HG03442 (cell line): ENCODE results near the gene GRAMD4.

Experiments used
- ATAC-seq: cut with Tn5 transposase; IDR thresholded peaks from one replicate; pipeline ENCODE4 v1.9.1; 2021; ENCODE audit warnings: mild to moderate bottlenecking, moderate library complexity; ENCODE audit not compliant: unreplicated experiment

GRAMD4 gene

DNA sequence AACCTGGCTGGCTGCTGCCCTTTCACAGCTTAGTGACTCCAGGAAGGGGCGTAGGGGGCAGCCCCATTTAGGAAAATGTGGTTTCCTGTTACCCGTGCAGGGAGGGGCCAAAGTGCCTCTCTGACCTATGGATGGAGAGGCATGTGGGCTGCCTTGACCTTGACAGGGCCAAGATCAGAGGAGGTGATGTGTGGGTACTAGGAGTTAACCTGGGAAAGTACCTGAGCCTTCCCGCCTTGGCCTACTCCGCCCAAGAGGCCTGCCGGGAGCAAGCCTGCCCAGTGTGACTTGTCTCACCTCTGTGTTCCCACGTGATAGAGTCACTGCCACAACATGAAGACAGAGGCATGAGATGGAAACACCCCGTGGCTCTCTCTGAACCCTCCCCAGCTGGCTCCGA, 33.4 kb downstream of the GRAMD4 start:
- no peak for ATAC-seq

DNA sequence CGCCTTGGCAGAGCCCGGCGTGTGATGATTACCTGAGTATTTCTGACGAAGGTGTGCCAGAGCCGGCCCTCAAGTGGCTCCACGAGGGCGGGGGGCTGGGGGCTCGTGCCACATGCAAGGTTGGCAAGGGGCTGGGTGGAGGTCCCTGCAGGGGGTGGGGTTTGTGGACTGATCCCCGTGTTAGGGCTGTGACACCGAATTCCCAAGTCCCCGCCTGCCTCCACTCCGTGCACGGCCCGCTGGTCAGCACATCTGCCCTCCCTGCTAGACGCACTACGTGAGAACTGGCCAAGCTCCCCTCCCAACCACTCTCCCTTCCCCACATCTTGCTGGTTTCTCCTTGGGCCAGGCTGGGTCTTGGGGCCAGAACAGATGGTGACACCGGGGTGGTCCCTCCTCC, 34.2 kb downstream of the GRAMD4 start:
- no peak for ATAC-seq

DNA sequence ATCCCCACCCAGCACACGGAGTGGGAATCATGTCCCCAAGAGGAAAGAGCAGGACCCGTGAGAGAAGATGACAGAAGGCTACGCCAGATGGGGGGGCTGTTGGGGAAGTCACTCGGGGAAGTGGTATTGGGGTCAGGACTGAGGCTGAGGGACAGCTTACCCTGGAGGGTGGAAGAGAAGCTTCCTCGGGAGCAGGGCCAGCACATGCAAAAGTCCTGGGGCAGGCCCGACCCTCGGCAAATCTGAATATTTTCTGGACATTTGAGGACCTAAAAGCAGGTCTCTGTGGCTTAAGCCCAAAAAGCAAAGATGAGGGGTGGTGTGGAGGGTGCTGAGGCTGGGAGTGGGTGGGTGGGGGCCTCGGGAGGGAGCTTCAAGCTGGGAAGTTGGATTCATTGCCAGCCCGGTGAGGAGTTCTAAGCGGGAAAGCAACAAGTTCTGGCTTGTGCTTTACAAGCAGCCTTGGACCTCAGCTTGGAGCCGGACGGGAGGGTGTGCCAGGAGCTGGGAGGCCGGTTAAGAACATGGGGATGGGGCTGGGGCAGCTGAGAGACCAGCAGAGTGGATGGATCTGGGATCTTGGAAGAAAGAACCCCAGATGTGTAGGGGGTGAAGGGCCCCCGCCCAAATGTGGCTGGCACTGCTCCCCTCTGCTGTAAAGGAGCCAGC, 34.9 kb downstream of the GRAMD4 start:
- ATAC-seq: no peak

DNA sequence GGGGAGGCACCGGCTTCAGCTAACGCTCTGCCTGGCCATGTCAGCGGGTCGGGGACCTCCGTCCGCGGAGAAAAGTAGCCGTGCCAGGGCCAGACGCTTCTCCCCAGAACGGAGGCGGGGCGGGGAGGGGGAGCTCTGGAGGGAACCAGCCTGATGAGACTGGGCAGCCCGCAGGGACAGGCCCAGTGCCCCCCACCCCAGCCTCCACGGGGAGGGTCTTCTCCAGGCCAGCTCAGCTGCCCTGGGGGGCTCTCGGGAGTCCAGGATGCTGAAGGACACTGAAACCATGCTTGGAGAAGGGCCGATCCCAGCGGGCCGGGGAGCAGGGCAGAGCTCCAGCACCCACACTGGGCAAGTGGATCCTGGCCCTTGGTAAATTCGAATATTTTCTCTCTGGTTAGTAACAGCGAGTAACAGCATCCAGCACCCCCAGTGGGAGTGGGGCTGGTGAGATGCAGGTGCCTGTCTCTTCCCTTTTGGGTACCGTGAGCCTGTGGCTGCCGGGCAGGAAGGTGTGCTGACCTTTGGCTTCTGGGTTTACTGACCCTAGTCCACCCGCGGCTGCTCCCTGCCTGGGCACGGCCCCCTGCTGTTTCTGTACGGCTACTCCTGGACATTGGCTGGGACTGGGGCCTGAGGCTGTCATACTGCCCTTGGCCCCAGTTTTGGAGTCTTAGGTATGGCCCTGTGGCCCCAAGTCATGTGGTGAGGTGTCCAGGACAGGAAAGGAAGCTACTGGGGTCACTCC, 35.8 kb downstream of the GRAMD4 start:
- ATAC-seq: no peak

DNA sequence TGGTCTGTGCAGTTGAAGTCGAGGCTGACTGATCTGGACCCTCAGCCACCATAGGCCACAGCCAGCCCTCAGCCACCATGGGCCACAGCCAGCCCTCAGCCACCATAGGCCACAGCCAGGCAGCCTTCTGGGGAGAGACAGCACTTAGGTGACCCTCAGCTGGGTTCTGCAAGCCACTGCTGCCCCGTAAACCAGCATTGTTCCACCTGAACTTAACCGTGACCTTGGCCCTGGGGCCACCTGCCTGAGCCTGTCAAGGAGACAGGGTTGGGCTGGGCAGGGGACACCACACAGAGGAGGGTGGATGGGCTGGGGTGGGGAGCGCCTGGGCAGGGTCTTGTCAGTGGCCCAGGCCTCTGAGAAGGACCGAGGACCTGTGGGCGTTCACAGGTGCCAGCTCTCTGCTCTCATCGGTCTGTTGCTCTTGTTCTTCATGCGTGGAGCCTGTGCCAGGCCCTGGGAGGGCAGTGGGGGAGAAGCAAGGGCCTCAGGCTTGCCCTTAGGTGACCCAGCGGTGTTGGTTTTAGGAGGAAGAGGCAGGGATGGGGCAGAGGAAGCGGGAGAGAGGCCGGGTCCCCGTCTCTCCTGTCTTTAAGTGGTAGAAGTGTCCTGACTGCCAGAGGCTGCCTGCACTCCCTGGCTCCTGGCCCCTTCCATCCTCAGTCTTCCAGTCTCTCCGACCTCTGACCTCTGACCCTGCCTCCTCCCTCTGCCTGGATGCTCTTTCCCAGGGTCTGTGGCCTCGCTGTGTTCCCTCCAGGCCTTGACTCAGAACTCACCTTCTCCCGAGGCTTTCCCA, 36.9 kb downstream of the GRAMD4 start:
- ATAC-seq: no peak

DNA sequence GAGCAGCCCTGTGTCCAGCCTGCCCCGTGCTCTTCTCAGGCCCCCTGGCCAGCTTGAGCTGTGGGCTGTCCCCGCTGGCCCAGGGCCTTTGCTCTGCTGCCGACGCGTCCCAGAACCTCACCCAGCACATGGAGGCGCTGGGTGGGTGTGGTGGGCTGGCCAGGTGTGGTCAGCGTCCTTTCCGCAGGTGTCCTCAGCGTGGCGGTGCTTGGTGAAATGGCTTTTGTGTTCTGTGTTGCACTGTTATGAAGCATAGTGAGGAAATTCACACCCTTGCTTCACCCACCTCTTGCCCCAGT, 37.4 kb downstream of the GRAMD4 start:
- no peak for ATAC-seq

DNA sequence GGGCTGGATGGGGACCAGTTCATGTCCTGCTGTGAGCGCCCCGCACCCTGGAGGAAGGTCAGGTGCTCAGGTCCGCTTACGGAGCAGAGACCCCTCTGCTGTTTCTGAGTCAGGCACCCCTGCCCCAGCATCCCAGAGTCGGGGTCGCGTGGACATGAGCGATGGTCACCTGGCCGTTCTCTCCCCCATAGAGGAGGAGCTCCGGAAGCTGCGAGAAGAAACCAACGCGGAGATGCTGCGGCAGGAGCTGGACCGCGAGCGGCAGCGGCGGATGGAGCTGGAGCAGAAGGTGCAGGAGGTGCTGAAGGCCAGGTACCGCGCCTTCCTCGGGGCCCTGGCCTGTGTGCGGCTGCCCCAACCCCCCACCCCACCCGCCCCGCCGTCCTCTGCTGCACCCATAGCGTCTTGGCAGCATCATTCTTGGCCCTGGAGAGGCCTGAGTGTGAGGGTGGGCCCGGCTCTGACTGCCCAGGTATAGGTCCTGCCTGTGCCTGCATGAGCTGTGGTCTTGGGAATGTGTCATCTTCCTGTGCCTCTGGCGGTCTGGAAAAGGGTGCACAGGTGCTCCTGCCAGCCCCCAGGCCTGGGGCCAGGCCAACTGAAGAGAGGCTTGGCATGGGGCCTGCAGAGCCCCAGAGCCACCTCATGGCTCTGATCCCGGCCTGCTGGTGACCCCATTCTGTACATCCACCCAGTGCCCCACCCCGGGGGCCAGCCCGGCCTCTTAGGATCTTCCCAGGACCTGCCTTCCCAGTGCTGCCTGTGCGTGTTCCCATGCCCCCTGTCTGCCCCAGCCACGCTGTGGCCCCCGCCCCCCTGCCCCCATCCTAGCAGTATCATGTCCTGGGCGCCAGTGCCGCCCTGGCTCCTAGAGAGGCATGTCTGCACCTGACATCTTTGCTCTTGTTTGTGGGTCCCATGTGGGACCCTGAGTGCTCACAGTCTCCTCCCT, 38.1 kb downstream of the GRAMD4 start:
- ATAC-seq: no peak

DNA sequence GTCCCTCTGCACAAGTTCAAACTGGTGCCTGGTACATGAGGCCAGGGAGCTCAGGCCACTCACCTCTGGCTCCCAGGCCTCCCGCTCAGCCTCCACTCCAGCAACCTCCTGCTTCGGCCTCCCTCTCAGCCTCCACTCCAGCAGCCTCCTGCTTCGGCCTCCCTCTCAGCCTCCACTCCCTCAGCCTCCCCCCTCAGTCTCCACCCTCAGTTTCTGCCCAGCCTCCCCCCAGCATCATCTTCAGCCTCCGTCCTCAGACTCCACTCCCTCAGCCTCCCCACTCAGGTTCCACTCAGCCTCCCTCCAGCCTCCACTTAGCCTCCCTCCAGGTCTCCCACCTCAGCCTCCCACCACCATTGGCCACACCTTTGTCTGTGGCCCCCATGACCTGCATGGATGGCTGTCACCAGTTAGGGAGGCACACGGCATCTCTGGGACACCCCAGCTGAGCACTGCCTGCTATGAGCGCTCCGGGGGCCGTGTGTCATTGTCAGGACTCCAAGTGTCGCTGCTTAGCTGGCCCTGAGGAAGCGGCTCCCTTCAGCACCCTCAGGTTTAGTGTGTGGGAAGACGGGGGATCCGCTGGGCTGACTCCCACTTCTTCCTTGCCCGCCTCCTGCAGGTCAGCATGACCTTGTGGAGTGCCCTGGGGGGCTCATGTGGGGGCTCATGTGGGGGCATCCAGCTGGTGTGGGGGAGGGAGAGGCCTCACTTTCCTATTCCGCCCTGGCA, 39.0 kb downstream of the GRAMD4 start:
- ATAC-seq: no peak

DNA sequence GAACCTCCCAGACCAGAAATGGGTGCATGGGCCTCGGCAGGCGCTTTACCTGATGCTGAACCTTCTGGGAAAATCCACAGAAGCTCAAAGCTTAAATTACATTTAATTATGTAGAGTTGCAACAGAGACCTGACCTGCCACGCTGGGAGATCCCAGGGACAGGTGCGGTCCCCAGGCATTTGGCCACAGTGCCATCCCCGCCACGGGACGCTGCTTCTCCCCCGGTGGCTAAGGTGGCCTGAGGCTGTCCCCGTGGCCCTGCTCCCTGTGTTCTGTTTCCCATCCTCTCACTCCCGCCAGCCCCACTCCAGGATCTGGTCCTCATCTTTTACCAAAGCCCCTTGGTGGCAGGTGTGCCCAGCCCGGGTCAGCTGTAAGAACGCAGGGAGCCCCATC, 39.6 kb downstream of the GRAMD4 start:
- no peak for ATAC-seq

DNA sequence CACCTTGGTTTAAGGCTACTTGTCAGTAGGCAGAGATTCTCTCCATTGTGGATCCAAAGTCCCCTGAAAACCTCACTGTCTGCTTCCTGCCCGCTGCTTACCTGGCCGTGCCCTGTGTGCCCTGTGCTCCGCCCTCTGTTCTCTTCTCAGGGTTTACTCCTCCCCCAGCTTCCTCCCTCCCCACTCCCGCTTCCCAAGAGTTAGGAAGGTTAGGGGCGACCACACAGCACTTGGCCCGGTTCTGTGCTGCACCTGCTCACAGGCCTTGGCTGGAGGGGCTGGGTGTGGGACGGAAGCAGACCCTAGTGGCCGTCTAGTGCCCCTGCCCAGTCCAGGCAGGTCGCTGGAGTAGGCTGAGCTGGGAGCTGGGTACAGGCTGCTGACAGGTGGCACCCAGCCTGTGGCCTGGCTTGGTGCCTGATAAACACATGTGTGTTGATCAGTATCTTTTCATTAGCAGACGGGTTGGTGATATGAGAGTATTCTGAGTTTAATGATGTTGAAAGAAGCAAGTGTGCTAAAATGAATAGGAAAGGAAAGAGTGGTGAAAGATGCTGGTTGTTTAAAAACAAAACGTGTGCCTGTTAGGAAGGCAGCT, 40.5 kb downstream of the GRAMD4 start:
- no peak for ATAC-seq

DNA sequence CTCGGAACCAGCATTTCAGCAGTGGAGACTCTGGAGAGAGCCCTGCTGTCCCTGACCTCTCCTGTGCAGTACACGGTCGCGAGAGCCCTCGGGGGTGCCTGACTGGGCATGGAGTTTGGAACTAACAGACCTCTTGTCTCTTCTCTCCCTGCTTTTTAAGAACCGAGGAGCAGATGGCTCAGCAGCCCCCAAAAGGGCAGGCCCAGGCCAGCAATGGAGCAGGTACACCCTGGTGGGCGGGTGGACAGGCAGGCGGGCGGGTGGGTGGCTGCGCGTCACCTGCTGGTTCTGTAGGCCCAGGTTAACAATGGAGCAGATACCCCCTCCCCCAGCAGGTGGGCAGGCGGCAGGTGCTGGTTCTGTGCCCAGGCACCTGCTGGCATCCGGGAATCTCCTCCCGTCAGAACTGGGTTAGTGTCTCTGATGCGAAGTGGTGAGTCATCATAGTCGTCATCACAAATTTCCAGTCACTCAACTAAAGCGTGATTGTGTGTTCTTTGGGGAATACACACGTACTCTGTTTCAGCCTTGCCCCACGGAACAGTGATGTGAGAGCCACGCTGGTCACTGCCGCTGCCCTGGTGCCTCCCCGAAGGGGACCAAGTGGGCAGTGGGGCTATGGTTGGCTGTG, 41.1 kb downstream of the GRAMD4 start:
- ATAC-seq: no peak

DNA sequence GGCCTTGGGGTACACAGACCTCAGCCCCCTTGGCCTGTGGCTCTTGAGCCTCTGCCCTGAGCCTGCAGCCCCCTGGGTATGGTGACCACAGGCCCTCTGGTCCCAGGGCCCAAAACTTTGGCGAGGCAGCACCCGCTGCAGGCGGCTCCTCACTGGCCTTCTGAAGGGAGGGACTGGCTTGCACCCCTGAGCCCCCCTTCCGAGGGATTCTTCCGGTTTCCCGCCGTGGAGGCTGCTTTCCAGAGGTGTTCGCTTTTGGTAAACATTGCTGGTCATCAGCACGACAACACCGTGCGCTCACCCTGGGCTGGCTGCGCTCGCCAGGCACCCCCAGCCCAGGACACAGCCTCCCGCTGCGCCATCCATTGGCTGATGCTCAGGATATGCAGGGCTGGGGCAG, 42.0 kb downstream of the GRAMD4 start:
- ATAC-seq: no peak

DNA sequence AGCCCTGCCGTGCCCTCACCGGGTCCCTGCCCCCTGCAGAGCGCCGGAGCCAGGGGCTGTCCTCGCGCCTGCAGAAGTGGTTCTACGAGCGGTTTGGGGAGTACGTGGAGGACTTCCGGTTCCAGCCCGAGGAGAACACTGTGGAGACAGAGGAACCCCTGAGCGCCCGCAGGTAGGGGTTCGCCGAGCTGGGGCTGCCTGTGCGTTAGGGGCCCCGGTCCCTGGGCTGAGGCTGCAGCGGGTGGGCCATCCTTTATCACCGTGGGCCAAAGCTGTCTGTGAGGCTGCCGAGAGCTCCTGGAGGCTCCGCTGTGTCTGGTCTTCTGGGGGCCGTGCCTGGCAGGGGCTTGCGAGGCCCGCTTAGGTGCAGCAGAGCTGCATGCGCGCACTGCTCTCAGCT, 42.8 kb downstream of the GRAMD4 start:
- ATAC-seq: no peak

DNA sequence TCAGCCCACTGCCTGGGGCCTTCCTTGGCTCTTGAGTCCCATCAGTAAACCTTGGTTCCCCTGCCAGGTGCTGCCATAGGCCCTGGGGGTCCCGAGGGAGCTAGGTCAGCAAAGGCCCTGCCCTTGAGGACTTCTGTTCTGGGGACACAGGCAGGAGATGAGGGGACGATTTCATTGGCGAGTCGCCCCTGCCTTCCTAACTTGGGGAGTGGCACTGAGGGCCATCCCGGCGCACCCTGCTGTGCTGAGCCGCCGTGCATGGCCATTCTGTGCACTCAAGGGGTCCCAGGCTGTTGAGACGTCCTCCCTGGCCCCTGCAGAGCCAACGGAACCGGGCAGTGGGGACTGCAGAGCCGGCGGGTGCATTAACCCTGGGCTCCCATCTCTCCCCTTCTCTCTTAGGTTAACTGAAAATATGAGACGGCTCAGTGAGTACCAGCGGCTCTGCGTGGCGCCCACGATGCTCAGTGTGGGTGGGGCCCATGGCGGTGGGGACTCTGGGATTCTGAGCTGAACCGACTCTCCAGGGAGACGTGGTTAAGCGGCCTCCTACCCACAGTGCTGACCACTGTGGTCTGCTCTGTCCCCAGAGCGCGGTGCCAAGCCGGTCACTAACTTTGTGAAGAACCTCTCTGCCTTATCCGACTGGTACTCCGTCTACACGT, 43.4 kb downstream of the GRAMD4 start:
- no peak for ATAC-seq

DNA sequence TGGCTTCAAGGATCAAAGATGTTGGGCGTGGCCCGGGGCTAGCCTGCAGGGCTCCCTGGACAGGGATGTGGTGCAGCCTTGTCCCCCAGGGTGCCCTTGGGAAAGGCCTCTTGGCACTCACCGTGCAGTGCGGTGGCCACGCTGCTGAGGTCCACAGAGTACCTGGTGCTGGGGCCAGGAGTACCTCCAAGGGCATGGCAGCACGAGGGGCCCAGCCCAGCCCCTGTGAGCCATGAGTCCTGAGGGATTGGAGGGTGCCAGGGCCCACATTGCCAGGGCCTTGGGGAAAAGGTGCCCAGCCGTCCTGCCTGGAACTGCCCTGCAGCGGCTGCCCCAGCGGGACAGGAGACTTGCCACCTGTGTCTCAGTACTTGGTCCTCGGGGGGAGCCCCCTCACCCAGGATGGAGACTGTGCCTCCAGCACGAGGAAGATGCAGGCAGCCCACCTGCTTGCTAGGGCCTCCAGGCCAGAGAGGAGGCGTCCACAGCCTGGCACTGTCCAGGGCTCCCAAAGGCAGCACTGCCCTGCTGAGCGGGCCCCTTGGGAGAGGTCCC, 44.2 kb downstream of the GRAMD4 start:
- no peak for ATAC-seq

DNA sequence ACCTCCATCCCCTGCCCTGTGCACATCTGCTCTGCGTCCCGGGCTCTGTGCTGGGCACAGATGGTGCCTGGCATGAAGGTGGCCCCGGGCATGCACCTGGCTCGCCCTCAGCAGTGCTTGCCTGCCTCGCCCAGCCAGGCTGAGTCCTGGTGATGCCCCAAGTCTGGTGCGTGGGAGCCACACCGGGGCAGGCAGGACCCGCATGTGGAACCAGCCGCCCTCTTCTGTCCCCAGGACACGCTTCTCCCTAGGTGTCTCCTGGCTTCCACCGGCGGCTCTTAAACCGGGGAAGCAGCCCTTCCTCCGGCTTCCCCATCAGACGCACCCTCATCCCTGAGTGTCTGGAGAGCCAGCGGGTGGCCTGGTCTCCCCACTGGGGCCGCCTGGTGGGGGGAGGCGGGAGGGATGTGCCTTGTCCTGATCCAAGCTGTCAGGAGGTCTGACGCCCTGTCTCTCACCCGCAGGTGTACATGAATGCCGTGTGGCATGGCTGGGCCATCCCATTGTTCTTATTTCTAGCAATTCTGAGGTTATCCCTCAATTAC, 45.0 kb downstream of the GRAMD4 start:
- ATAC-seq: no peak

DNA sequence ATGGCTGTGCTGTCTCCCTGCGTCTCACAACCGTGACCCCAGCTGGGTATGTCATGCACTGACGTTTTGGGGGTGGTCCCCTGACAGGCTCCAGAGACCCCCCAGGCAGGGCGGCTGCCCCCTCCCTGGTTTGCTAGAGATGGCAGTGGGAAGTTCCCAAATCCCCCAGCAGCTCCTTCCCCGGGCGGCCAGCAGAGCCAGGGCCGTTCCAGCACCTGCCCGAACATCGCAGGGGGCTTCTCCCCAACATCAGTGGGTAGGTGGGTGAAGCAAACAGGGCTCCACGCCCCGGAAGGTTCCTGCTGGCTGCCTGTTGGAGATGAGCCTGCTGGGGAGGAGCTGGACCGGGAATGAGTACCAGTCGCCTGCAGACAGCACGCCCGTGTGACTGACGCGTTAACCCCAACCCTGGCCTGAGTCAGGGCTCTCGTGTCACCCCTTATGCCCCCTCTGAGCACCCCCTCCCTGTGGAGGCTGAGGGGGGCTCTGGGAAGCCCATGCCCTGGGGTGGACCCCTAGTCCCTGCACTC, 45.6 kb downstream of the GRAMD4 start:
- no peak for ATAC-seq

DNA sequence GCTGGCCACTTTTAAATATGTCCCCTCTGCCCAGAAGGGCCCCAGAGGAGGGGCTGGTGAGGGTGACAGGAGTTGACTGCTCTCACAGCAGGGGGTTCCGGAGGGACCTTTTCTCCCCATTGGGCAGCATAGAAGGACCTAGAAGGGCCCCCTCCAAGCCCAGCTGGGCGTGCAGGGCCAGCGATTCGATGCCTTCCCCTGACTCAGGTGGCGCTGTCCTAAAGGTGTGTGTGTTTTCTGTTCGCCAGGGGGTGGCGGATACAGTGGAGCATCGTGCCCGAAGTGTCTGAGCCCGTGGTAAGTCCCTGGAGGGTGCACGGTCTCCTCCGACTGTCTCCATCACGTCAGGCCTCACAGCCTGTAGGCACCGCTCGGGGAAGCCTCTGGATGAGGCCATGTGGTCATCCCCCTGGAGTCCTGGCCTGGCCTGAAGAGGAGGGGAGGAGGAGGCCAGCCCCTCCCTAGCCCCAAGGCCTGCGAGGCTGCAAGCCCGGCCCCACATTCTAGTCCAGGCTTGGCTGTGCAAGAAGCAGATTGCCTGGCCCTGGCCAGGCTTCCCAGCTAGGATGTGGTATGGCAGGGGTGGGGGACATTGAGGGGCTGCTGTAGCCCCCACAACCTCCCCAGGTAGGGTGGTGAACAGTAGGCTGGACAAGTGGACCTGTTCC, 46.5 kb downstream of the GRAMD4 start:
- ATAC-seq: no peak
